Activated naive CD4-positive, alpha-beta T cell treated with anti-CD3 and anti-CD28 coated beads, Interleukin-2, amount 50 U/mL, for 24 hours (primary cell): ENCODE measurements around the gene MTERF2.
"Not testable (repeated sequence)": the region's sequence is repeated elsewhere in the genome, so short reads cannot be mapped to it uniquely, and the experiment has no call there.

Source experiments
- H3K27ac Mint-ChIP-seq: one replicate; pipeline ENCODE4 v1.8.0; 2021; ENCODE audit warnings: mild to moderate bottlenecking, mixed read lengths
- H3K27me3 Mint-ChIP-seq: one replicate; pipeline ENCODE4 v1.8.0; 2021; ENCODE audit warnings: mixed read lengths
- H3K36me3 Mint-ChIP-seq: one replicate; pipeline ENCODE4 v1.8.0; 2021; ENCODE audit warnings: mixed read lengths
- H3K4me1 Mint-ChIP-seq: one replicate; pipeline ENCODE4 v1.8.0; 2021; ENCODE audit warnings: mixed read lengths
- H3K4me3 Mint-ChIP-seq: one replicate; pipeline ENCODE4 v1.8.0; 2021; ENCODE audit warnings: mild to moderate bottlenecking, mixed read lengths
- H3K9me3 Mint-ChIP-seq: one replicate; pipeline ENCODE4 v1.8.0; 2021; ENCODE audit warnings: mixed read lengths

Gene MTERF2

GRCh38 chr12:106986625-106987389 is at the start of gene MTERF2:
MTERF2 (minus strand) TSS chr12:106987146; CDS start chr12:106978714, 8,432 bp downstream.
- Mint-ChIP-seq H3K4me1 (peaks cover 51% of the 10 kb centered on the region), H3K36me3 (peaks cover 18% of the 10 kb centered on the region), H3K4me3 (peak within 1 kb of the TSS; percentile 96), H3K27me3 (no peaks in the 10 kb centered on the region), H3K27ac (peak within 1 kb of the TSS; percentile 75), H3K9me3 (peaks cover 19% of the 10 kb centered on the region)

GRCh38 chr12:107035733-107036132 is 48.8 kb upstream of the MTERF2 start:
- Mint-ChIP-seq H3K27me3 (no peaks in the 10 kb centered on the region), H3K36me3 (peaks cover 30% of the 10 kb centered on the region), H3K4me3 (no peak overlapping the region), H3K9me3 (no peaks in the 10 kb centered on the region), H3K4me1 (peaks cover 31% of the 10 kb centered on the region), H3K27ac (no peak overlapping the region)

GRCh38 chr12:107033758-107034739 is 47.1 kb upstream of the MTERF2 start:
- peaks cover 24% of the 10 kb centered on the region for H3K36me3 Mint-ChIP-seq
- no peaks in the 10 kb centered on the region for H3K9me3 Mint-ChIP-seq
- peaks cover 39% of the 10 kb centered on the region for H3K4me1 Mint-ChIP-seq
- no peak overlapping the region for H3K27ac Mint-ChIP-seq
- no peaks in the 10 kb centered on the region for H3K27me3 Mint-ChIP-seq
- no peak overlapping the region for H3K4me3 Mint-ChIP-seq

- peaks cover 50% of the 10 kb centered on the region for H3K4me1 Mint-ChIP-seq
- no peaks in the 10 kb centered on the region for H3K9me3 Mint-ChIP-seq
- no peak overlapping the region for H3K27ac Mint-ChIP-seq
- no peaks in the 10 kb centered on the region for H3K27me3 Mint-ChIP-seq
- no peak overlapping the region for H3K4me3 Mint-ChIP-seq
- peaks cover 15% of the 10 kb centered on the region for H3K36me3 Mint-ChIP-seq
Observed at GRCh38 chr12:107032266-107032665, 45.3 kb upstream of the MTERF2 start.

GRCh38 chr12:107031061-107031460 is 44.1 kb upstream of the MTERF2 start:
- no peaks in the 10 kb centered on the region for H3K27me3 Mint-ChIP-seq
- no peak overlapping the region for H3K4me3 Mint-ChIP-seq
- H3K9me3 Mint-ChIP-seq: no peaks in the 10 kb centered on the region
- H3K27ac Mint-ChIP-seq: no peak overlapping the region
- H3K36me3 Mint-ChIP-seq: peaks cover 8% of the 10 kb centered on the region
- H3K4me1 Mint-ChIP-seq: peaks cover 51% of the 10 kb centered on the region

GRCh38 chr12:107029081-107029480 is 42.1 kb upstream of the MTERF2 start:
- Mint-ChIP-seq H3K4me3 (no peak overlapping the region), H3K36me3 (peaks cover 4% of the 10 kb centered on the region), H3K9me3 (no peaks in the 10 kb centered on the region), H3K27ac (no peak overlapping the region), H3K4me1 (peaks cover 57% of the 10 kb centered on the region), H3K27me3 (no peaks in the 10 kb centered on the region)

- Mint-ChIP-seq H3K27ac (peak overlapping the region; percentile 30), H3K9me3 (no peaks in the 10 kb centered on the region), H3K36me3 (peaks cover 3% of the 10 kb centered on the region), H3K4me3 (no peak overlapping the region), H3K4me1 (peaks cover 49% of the 10 kb centered on the region), H3K27me3 (no peaks in the 10 kb centered on the region)
Observed at GRCh38 chr12:107027636-107028053, 40.7 kb upstream of the MTERF2 start.

GRCh38 chr12:107026806-107027635 is 40.1 kb upstream of the MTERF2 start:
- H3K9me3 Mint-ChIP-seq: no peaks in the 10 kb centered on the region
- H3K27me3 Mint-ChIP-seq: no peaks in the 10 kb centered on the region
- H3K4me1 Mint-ChIP-seq: peaks cover 45% of the 10 kb centered on the region
- no peak overlapping the region for H3K4me3 Mint-ChIP-seq
- H3K27ac Mint-ChIP-seq: peak overlapping the region; percentile 30
- H3K36me3 Mint-ChIP-seq: peaks cover 3% of the 10 kb centered on the region

- not testable (repeated sequence) for H3K27ac Mint-ChIP-seq, H3K4me3 Mint-ChIP-seq, H3K27me3 Mint-ChIP-seq, H3K9me3 Mint-ChIP-seq, H3K36me3 Mint-ChIP-seq
- H3K4me1 Mint-ChIP-seq: peaks cover 41% of the 10 kb centered on the region
Observed at GRCh38 chr12:107026356-107026755, 39.4 kb upstream of the MTERF2 start.

GRCh38 chr12:107025671-107026070 is 38.7 kb upstream of the MTERF2 start:
- Mint-ChIP-seq H3K36me3 (peaks cover 8% of the 10 kb centered on the region), H3K27ac (no peak overlapping the region), H3K4me3 (no peak overlapping the region), H3K27me3 (no peaks in the 10 kb centered on the region), H3K4me1 (peaks cover 36% of the 10 kb centered on the region), H3K9me3 (no peaks in the 10 kb centered on the region)

- Mint-ChIP-seq H3K9me3 (no peaks in the 10 kb centered on the region), H3K27me3 (no peaks in the 10 kb centered on the region), H3K4me3 (no peak overlapping the region)
Observed at GRCh38 chr12:107019546-107019945, 32.6 kb upstream of the MTERF2 start.

GRCh38 chr12:107017042-107017441 is 30.1 kb upstream of the MTERF2 start:
- H3K27me3 Mint-ChIP-seq: no peaks in the 10 kb centered on the region
- no peak overlapping the region for H3K4me3 Mint-ChIP-seq
- H3K36me3 Mint-ChIP-seq: peaks cover 32% of the 10 kb centered on the region
- H3K4me1 Mint-ChIP-seq: no peaks in the 10 kb centered on the region
- no peak overlapping the region for H3K27ac Mint-ChIP-seq
- H3K9me3 Mint-ChIP-seq: no peaks in the 10 kb centered on the region

More at GRCh38 chr12:107019546-107019945, 32.6 kb upstream of the MTERF2 start:
- H3K4me1 Mint-ChIP-seq: no peaks in the 10 kb centered on the region
- peaks cover 27% of the 10 kb centered on the region for H3K36me3 Mint-ChIP-seq
- no peak overlapping the region for H3K27ac Mint-ChIP-seq

- Mint-ChIP-seq H3K27ac (no peak overlapping the region), H3K9me3 (no peaks in the 10 kb centered on the region), H3K4me3 (no peak overlapping the region), H3K27me3 (no peaks in the 10 kb centered on the region), H3K36me3 (peaks cover 23% of the 10 kb centered on the region), H3K4me1 (no peaks in the 10 kb centered on the region)
Observed at GRCh38 chr12:107014055-107014454, 27.1 kb upstream of the MTERF2 start.

- H3K9me3 Mint-ChIP-seq: no peaks in the 10 kb centered on the region
- H3K27ac Mint-ChIP-seq: no peak overlapping the region
- no peaks in the 10 kb centered on the region for H3K4me1 Mint-ChIP-seq
- peaks cover 25% of the 10 kb centered on the region for H3K36me3 Mint-ChIP-seq
- no peaks in the 10 kb centered on the region for H3K27me3 Mint-ChIP-seq
- no peak overlapping the region for H3K4me3 Mint-ChIP-seq
Observed at GRCh38 chr12:107012736-107013425, 25.9 kb upstream of the MTERF2 start.

GRCh38 chr12:107011519-107011918 is 24.6 kb upstream of the MTERF2 start:
- Mint-ChIP-seq H3K27me3 (no peaks in the 10 kb centered on the region), H3K4me3 (no peak overlapping the region)

More at GRCh38 chr12:107011519-107011918, 24.6 kb upstream of the MTERF2 start:
- Mint-ChIP-seq H3K4me1 (no peaks in the 10 kb centered on the region), H3K36me3 (peaks cover 18% of the 10 kb centered on the region), H3K9me3 (no peaks in the 10 kb centered on the region), H3K27ac (no peak overlapping the region)
